Measurements from ENCODE around the gene MUC13. TPM values are rescaled to one million over a fixed set of nuclear protein-coding genes. Genes with fewer than 3 reads are reported as not detected.

Gene MUC13, protein sequence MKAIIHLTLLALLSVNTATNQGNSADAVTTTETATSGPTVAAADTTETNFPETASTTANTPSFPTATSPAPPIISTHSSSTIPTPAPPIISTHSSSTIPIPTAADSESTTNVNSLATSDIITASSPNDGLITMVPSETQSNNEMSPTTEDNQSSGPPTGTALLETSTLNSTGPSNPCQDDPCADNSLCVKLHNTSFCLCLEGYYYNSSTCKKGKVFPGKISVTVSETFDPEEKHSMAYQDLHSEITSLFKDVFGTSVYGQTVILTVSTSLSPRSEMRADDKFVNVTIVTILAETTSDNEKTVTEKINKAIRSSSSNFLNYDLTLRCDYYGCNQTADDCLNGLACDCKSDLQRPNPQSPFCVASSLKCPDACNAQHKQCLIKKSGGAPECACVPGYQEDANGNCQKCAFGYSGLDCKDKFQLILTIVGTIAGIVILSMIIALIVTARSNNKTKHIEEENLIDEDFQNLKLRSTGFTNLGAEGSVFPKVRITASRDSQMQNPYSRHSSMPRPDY
- total RNA-seq (1.9 TPM), polyA plus RNA-seq (ENCODE audit: insufficient read depth, low read depth, low replicate concordance) (6.4 TPM)
- long read RNA-seq, donor 1, result 0 reads
- long read RNA-seq, donor 2, result 0 reads
- long read RNA-seq, donor 3, result 0 reads
- long read RNA-seq, donor 4, result 0 reads
- long read RNA-seq, donor 5, result 0 reads
- long read RNA-seq, donor 6, result 0 reads
- long read RNA-seq, donor 7, result 0 reads
- long read RNA-seq, donor 8, result 0 reads
- long read RNA-seq, donor 9, result 0 reads
- long read RNA-seq, donor 10, result 0 reads

DNA sequence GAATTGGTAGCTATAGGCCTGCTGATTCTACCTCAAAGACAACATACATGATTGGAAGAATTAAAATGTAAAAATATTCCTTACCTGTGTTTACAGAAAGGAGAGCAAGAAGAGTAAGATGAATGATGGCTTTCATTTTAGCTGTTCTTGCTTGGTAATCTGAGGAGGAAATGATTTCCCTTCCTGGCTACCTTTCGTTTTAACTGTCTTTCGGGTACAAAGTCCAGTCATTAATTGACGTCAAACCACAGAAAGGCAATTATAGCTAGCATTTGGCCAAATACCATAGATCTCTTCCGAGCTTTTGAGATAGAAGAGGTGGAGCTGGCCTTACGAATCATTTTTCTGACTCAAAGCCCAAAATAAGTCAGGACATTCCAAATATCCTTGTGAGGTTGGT lies at the start of gene MUC13:
Gene MUC13 (minus strand): TSS at position 175 of the 400 bp plus-strand sequence. CDS start 39 bp downstream, at position 136.
- no peaks in the 10 kb centered on the region for H3K4me1 ChIP-seq (ENCODE audit: control insufficient read depth in 2 of 3, insufficient read depth in 2 of 3, low read depth in 1 of 3, low read length in 3 of 3)
- TF ChIP-seq, protein P1, sequence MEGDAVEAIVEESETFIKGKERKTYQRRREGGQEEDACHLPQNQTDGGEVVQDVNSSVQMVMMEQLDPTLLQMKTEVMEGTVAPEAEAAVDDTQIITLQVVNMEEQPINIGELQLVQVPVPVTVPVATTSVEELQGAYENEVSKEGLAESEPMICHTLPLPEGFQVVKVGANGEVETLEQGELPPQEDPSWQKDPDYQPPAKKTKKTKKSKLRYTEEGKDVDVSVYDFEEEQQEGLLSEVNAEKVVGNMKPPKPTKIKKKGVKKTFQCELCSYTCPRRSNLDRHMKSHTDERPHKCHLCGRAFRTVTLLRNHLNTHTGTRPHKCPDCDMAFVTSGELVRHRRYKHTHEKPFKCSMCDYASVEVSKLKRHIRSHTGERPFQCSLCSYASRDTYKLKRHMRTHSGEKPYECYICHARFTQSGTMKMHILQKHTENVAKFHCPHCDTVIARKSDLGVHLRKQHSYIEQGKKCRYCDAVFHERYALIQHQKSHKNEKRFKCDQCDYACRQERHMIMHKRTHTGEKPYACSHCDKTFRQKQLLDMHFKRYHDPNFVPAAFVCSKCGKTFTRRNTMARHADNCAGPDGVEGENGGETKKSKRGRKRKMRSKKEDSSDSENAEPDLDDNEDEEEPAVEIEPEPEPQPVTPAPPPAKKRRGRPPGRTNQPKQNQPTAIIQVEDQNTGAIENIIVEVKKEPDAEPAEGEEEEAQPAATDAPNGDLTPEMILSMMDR (IDR thresholded peaks at IDR 0.05; ENCODE audit: borderline replicate concordance, extremely low read depth, insufficient read depth), result no peak
- H3K27me3 ChIP-seq (ENCODE audit: control insufficient read depth, insufficient read depth, low read length), result no peaks in the 10 kb centered on the region
- FAIRE-seq, result no peak
- no peak within 1 kb of the TSS for H3K4me3 ChIP-seq (ENCODE audit: low read length in 3 of 3)
- intact Hi-C loops (cut with DNase I), result no loop called here
- DNase-seq, result no peak
- no peaks in the 10 kb centered on the region for H3K36me3 ChIP-seq (ENCODE audit: control insufficient read depth in 2 of 3, insufficient read depth in 3 of 3, low read length in 3 of 3)
- no peak within 1 kb of the TSS for H3K9ac ChIP-seq (ENCODE audit: low read length in 3 of 3)
- peak within 1 kb of the TSS in 1 of 2 donors; percentile 1 for H3K27ac ChIP-seq (ENCODE audit: low read depth in 2 of 2, low read length in 2 of 2)
- H3K9me3 ChIP-seq (ENCODE audit: control insufficient read depth in 2 of 3, insufficient read depth in 1 of 3, low read length in 3 of 3), result no peaks in the 10 kb centered on the region

DNA sequence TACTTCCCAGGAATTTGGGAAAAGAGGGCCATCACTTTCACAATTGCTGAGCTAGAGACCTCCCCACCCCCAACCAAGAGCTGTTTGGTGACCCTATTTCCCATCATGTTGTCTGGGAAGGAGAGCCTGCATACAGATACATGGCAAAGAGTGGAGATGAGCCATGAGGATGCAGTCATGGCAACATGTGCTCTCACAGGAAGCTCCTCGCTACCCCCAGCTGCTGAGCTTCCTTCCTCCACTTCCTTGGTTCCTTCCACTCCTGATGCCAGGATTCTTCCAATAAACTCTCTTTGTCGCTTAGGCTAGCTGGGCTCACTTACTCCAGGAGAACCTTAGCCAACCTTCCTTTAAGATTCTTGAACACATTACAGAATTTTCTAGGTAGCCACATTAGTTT lies 48.3 kb upstream of the MUC13 start:
- no peaks in the 10 kb centered on the region for H3K27me3 ChIP-seq (ENCODE audit: control insufficient read depth, insufficient read depth, low read length)
- H3K36me3 ChIP-seq (ENCODE audit: control insufficient read depth in 2 of 3, insufficient read depth in 3 of 3, low read length in 3 of 3), result no peaks in the 10 kb centered on the region
- no peak for FAIRE-seq
- intact Hi-C loops (cut with DNase I), result no loop called here
- no peak for DNase-seq
- no peak overlapping the region for H3K27ac ChIP-seq (ENCODE audit: low read depth in 2 of 2, low read length in 2 of 2)
- no peak overlapping the region for H3K9ac ChIP-seq (ENCODE audit: low read length in 3 of 3)
- TF ChIP-seq, protein P1 (IDR thresholded peaks at IDR 0.05; ENCODE audit: borderline replicate concordance, extremely low read depth, insufficient read depth), result no peak
- no peak overlapping the region for H3K4me3 ChIP-seq (ENCODE audit: low read length in 3 of 3)
- H3K9me3 ChIP-seq (ENCODE audit: control insufficient read depth in 2 of 3, insufficient read depth in 1 of 3, low read length in 3 of 3), result no peaks in the 10 kb centered on the region
- peaks cover 0 to 2% (median 0%) of the 10 kb centered on the region in 3 donors for H3K4me1 ChIP-seq (ENCODE audit: control insufficient read depth in 2 of 3, insufficient read depth in 2 of 3, low read depth in 1 of 3, low read length in 3 of 3)

DNA sequence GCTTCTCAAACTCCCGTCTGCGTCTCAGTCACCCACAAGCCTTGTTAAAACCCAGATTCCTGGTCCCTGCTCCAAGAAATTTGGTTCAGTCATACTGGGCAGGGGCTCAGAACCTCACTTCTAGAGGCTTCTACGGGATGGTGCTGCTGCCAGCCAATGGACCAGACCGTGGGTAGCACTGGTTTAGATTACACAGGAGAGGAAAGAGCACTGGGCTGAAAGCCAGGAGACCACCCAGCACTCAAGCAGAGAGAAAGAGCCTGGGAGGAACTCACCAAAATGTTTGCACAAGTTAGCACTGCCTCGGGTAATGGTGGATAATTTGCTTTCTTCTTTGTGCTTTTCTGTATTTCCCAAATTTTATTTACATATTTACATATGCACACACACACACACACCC lies 46.9 kb upstream of the MUC13 start:
- H3K4me3 ChIP-seq (ENCODE audit: low read length in 3 of 3), result no peak overlapping the region
- H3K9ac ChIP-seq (ENCODE audit: low read length in 3 of 3), result no peak overlapping the region
- FAIRE-seq (no peak), DNase-seq (no peak)
- no peaks in the 10 kb centered on the region for H3K9me3 ChIP-seq (ENCODE audit: control insufficient read depth in 2 of 3, insufficient read depth in 1 of 3, low read length in 3 of 3)
- no peaks in the 10 kb centered on the region for H3K4me1 ChIP-seq (ENCODE audit: control insufficient read depth in 2 of 3, insufficient read depth in 2 of 3, low read depth in 1 of 3, low read length in 3 of 3)
- TF ChIP-seq, protein P1 (IDR thresholded peaks at IDR 0.05; ENCODE audit: borderline replicate concordance, extremely low read depth, insufficient read depth), result no peak
- intact Hi-C loops (cut with DNase I), result no loop called here
- H3K27ac ChIP-seq (ENCODE audit: low read depth in 2 of 2, low read length in 2 of 2), result no peak overlapping the region
- H3K36me3 ChIP-seq (ENCODE audit: control insufficient read depth in 2 of 3, insufficient read depth in 3 of 3, low read length in 3 of 3), result no peaks in the 10 kb centered on the region
- no peaks in the 10 kb centered on the region for H3K27me3 ChIP-seq (ENCODE audit: control insufficient read depth, insufficient read depth, low read length)

Measured in kidney (tissue), 22 donors.